ENCODE measurements around the gene XPO1.
"Not testable (repeated sequence)": the region's sequence is repeated elsewhere in the genome, so short reads cannot be mapped to it uniquely, and the experiment has no call there.

The XPO1 gene

DNA sequence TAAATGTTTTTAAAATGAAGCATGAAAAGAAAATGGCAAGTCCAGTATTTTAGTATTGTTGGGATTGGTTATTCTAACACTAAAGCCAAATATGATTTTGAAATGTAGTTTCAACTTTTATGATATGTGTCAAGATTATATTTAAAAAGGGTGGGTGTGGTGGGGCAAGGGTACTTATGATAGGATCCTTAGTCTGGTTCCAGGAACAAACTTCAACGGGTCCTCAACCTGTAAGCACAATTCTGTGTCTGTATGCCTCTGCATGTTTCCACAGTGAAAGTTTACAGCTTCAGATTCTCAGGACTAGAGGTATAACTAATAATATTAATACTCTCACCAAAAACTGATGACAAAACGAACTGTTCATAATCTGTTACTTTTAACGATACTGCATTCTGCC is 73.1 kb downstream of the XPO1 start:
- DNase-seq (ENCODE audit: low read depth in 2 of 2), result no peak

GRCh38 chr2:61463769-61464475 is 74.2 kb downstream of the XPO1 start:
- DNase-seq (ENCODE audit: low read depth in 2 of 2), result no peak

DNA sequence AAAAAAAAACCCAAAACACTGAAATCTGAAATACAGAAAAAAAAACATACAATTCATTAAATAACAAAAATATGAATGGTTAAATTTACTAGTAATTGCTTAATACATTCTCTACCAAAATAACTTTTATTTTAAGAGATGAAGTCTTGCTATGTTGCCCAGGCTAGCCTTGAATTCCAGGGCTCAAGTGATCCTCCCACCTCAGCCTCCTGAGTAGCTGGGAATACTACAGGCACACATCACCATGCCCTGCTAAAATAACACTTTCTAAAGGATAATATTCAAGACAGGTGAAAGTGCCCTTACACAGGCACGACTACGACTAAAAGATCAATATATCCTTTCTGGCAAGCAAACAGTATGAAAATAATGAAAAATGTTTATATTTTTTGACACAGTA is 76.8 kb downstream of the XPO1 start:
- no peak for DNase-seq (ENCODE audit: low read depth in 2 of 2)

GRCh38 chr2:61460163-61460562 is 78.0 kb downstream of the XPO1 start:
- no peak for DNase-seq (ENCODE audit: low read depth in 2 of 2)

GRCh38 chr2:61456746-61457420 is 81.3 kb downstream of the XPO1 start:
- no peak for DNase-seq (ENCODE audit: low read depth in 2 of 2)

DNA sequence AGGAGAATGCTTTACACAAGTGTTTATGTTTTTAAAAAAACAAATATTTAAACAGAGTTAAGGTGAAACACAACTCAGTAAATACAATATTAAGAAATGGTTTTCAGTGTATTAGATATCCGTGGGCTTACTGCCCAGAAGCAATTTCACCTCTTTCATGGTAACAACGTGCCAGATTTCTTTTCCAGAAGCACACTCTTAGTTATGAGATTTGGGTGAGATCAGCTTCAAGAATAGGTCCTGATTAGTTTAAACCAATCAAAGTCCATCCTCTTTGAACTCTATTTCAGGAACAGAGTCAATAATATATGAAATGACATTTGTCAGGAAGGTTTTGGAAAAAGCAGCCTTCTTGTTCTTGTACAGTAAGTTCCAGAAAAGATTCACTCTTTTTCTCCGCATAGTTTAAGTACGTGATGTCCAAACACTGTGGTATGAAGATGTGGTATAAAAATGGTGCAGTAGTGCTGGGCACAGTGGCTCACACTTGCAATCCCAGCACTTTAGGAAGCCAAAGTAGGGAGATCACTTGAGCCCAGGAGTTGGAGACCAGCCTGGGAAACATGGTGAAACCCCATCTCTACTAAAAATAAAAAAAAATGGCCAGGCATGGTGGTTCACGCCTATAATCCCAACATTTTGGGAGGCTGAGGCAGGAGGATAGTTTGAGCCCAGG is 81.9 kb downstream of the XPO1 start:
- DNase-seq (ENCODE audit: low read depth in 2 of 2), result no peak

GRCh38 chr2:61454972-61455371 is 83.2 kb downstream of the XPO1 start:
- DNase-seq (ENCODE audit: low read depth in 2 of 2), result not testable (repeated sequence)

DNA sequence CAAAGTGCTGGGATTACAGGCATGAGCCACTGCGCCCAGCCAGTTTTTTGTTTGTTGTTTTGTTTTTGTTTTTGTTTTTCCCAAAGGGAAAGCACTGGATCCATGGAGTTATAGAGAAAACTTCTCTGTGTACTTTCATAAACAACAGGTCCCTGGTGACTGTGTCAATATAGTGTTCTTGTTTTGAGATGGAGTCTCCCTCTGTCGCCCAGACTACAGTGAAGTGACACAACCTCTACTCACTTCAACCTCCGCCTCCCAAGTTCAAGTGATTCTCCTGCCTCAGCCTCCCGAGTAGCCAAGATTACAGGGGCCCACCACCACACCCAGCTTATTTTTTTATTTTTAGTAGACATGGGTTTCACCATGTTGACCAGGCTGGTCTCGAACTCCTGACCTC is 83.8 kb downstream of the XPO1 start:
- DNase-seq (ENCODE audit: low read depth in 2 of 2), result no peak

DNA sequence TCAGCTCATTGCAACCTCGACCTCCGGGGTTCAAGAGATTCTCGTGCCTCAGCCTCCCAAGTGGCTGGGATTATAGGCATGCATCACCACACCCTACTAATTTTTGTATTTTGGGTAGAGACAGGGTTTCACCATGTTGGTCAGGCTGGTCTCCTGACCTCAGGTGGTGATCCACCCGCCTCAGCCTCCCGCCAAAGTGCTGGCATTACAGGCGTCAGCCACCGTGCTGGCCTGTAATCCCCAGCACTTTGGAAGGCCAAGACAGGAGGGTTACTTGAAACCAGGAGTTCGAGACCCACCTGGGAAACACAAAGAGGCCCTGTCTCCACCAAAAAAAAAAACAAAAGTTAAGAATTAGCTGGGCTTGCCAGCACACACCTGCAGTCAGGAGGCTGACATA is 85.8 kb downstream of the XPO1 start:
- DNase-seq (ENCODE audit: low read depth in 2 of 2), result no peak

- no peak for DNase-seq (ENCODE audit: low read depth in 2 of 2)
These were observed 87.0 kb downstream of the XPO1 start for GRCh38 chr2:61451178-61451577.

GRCh38 chr2:61450144-61450543 is 88.0 kb downstream of the XPO1 start:
- no peak for DNase-seq (ENCODE audit: low read depth in 2 of 2)

DNA sequence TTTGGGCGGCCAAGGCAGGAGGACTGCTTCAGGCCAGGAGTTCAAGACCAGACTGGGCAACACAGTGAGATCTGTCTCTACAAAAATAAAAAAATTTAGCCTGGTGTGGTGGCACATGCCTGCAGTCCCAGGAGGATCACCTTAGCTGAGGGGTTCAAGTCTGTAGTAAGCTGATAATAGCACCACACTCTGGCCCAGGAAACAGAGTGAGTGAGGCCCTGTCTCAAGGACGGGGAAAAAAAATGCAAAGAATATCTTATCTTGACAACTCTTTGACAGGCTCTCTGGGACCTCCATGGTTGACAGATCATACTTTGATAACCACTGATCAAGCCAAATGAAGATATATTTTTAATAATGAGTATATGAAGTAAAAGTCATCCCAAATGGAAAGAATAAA is 89.9 kb downstream of the XPO1 start:
- no peak for DNase-seq (ENCODE audit: low read depth in 2 of 2)

GRCh38 chr2:61446971-61447370 is 91.2 kb downstream of the XPO1 start:
- DNase-seq (ENCODE audit: low read depth in 2 of 2), result not testable (repeated sequence)

- no peak for DNase-seq (ENCODE audit: low read depth in 2 of 2)
These were observed 94.7 kb downstream of the XPO1 start for GRCh38 chr2:61443342-61444041.

DNA sequence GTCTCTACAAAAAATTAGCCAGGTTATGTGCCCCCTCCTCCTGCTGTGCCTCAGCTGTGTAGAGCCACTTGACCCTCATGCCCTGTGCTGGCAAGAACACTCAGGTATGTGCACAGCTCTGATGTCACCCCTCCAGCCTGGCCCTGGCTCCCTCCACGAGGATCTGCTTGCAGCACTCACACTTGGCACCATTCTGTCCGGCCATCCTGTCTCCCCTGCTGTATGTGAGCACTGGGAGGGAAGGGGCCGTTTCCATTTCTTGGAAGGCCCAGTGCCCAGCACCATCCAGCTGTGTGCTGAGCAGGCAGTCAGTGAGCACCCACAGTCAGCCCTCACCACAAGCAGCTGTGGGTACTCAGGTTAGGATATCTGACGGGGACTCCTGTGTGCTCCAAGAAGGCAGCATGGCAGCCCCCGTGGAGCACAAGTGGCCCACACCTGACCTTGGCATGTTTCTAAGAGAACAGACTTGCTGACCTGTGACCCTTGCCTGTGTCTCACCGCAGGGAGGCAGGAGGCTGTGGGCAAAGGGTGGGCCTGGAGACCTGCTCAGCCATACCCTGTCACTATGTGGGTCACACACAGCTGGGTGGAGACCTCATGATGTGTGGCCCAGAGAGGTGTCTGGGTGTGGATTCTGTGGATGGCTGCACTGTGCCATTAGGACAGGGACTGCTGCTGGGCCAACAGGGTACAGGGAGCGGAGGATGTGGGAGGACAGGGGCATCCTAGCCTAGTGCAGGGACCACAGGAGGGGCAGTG is 98.7 kb downstream of the XPO1 start:
- no peak for DNase-seq (ENCODE audit: low read depth in 2 of 2)

DNA sequence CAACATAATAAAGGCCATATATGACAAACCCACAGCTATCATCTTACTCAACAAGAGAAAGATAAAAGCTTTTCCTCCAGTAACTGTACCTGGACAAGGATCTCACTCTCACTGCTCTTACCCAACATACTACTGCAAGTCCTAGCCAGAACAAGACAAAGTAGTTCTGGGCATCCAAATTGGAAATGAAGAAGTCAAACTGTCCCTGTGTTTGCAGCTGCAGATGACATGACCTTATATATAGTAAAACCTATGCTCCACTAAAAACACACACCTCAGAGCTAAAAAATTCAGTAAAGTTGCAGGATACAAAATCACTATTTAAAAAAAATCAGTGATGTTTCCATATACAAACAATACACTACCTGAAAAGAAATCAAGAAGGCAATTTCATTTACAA is 99.5 kb downstream of the XPO1 start:
- DNase-seq (ENCODE audit: low read depth in 2 of 2), result no peak

DNA sequence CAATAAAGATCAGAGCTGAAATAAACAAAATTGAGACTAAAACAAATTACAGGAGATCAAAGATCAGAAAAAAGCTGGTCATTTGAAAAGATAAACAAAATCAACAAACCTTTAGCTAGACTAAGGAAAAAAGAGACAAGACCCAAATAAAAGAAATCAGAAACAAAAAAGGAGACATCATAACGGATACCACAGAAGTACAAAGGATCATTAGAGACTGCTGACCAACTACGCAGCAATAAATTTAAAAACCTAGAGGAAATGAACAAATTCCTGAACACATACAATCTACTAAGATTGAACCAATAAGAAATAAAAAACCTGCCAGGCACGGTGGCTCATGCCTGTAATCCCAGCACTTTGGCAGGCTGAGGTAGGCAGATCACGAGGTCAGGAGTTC is 101.0 kb downstream of the XPO1 start:
- DNase-seq (ENCODE audit: low read depth in 2 of 2), result no peak

GRCh38 chr2:61436092-61436491 is 102.1 kb downstream of the XPO1 start:
- no peak for DNase-seq (ENCODE audit: low read depth in 2 of 2)

- DNase-seq (ENCODE audit: low read depth in 2 of 2), result no peak
These were observed 102.9 kb downstream of the XPO1 start for GRCh38 chr2:61435291-61435690.

DNA sequence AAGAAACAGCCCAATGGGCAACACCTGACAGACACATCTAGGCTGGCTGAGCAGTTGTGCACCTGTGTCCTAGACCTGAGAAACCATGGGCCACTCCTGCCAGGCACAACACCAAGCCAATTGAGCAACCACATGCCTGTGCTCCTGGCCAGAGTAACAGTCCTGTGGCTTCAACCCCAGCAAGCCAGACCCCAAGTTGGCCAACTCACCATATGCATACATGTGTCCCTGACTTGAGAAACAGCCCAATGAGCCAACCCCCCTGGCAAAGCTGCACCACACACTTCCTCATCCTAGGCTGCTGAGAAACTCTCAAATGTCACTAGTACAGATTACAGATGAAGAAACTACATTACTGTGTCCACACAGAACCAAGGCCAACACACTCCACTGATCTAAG is 103.8 kb downstream of the XPO1 start:
- DNase-seq (ENCODE audit: low read depth in 2 of 2), result no peak

DNA sequence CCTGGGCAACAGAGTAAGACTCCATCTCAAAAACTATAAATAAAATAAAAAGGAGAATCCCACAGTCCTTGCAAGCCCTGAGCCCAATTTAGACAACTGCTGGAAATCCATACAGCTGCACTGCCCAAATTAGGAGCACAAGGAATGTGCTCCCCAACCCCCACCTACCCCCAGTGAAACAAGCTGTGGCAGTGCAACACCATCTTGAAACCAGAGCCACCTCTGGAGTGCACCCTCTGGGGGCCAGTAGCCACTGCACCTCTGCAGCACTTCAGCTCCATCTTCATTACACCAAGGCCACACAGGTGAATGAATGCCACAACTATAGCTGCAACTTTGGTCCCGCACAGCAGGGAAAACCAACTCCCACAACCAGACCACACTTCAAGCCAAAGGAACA is 104.5 kb downstream of the XPO1 start:
- DNase-seq (ENCODE audit: low read depth in 2 of 2), result no peak

DNA sequence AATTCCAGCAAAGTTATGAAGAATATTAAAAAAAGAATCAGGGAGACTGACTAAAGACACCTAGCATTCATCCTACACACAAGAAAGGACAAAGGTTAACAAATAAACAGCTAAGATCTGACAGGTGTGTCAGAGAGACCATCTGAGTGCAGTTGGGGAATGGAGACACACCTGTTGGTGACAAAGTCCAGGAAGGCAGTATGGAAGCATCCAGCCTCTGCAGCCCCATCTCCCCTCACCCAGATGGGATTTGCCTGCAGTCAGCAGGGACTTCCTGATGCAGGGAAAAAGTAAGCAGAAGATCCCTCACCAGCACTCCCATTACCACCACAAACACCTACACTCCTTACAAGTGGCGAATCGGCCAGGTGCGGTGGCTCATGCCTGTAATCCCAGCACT is 105.2 kb downstream of the XPO1 start:
- no peak for DNase-seq (ENCODE audit: low read depth in 2 of 2)
